SHP77 treated with DMSO at 0.1 percent for 48 hours (cell line): Measurements from ENCODE around the gene KIAA0232.
"Not testable (repeated sequence)": the region's sequence is repeated elsewhere in the genome, so short reads cannot be mapped to it uniquely, and the experiment has no call there.

Experiments used
- DNase-seq: peaks from one replicate; lab custom pipeline; 2025; lab: John Stamatoyannopoulos, UW

The KIAA0232 gene

DNA sequence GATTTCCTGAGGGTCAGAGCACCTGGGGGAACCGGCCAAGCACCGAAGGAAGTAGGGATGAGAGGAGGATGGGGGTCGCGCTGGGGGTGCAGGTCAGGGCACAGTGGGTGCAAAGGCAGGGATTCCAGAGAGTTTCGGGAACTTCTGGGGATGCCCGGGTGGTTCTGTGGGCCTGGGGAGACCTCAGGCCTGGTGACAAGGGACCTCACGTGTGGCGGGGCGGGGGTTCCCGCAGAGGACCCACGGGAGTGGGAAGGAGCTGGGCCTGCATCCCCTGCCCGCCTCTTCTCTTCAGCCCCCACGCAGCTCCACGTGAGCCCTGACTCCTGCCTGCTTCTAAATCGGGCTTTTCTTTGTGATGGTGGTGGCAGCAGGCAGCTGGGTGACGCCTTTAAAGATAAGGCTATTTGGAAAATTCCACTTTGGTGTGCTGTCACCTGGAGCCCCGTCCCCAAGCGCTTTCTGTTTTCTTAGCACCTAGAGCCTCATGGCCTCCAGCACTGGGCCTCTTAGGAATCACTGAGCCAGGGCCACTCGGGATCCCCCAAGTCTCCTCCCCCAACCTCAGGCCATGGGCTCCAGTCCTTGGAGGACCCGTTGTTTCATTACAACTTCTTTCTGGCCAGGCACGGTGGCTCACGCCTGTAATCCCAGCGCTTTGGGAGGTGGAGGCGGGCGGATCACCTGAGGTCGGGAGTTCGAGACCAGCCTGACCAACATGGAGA, 120.0 kb downstream of the KIAA0232 start:
- no peak for DNase-seq

- no peak for DNase-seq
Observed at GRCh38 chr4:6905516-6906445, 123.3 kb downstream of the KIAA0232 start.

GRCh38 chr4:6906486-6906885, 124.0 kb downstream of the KIAA0232 start:
- DNase-seq: not testable (repeated sequence)

DNA sequence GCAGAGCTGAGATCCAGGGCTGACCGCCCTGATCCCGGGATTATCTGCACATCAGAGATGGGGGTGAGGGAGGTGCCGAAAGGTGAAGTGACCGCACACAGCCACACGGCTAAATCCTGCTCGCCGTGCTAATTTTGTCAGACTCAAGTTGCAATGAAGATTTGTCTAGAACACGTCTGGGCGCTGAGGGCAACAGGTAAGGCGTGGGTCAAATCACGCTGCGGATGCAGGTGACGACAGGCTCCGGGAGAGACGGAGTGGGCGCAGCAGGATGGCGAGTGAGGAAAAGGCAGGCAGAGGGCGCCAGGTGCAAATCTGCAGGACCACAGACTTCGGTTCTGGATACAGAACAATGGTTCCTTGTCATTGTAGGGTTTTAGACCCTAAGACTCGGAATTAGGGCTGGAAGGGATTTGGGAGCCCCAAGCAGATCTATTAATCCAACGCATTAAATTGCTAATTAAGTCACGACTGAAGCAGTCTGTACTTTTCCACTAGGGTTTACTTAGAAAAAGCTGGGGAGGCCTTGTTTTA, 125.2 kb downstream of the KIAA0232 start:
- no peak for DNase-seq

DNA sequence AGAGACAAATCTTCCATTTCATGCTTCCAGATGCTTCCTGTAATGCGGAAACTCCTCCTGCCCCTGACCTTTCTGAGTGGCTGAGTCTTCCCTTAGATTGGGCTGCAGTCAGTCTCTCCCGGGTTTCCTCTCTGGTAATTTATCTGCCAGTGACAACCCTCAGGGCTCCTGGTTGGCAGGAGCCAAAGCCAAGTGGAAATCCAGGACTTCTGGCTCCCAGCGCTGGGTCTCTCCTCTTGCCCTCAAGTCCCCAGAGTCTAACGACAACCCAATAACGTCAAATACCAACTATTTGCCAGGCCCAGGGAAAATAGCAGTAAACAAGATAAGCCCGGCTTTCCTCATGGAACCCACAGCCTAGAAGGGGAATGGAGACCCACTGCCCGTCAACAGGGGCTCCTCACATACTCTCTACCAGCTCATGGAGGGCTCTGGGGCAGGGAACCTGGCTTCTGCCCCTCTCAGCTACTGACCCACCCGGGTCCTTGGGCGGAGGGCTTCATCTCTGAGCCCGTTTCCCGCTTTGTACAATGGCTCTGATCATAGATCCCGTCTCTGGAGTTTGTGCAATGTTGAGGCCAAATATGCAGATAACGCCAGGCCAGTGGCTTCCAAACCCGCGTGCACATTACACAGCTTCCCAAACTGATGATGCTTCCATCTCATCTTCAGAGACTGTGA, 126.0 kb downstream of the KIAA0232 start:
- DNase-seq: no peak

DNA sequence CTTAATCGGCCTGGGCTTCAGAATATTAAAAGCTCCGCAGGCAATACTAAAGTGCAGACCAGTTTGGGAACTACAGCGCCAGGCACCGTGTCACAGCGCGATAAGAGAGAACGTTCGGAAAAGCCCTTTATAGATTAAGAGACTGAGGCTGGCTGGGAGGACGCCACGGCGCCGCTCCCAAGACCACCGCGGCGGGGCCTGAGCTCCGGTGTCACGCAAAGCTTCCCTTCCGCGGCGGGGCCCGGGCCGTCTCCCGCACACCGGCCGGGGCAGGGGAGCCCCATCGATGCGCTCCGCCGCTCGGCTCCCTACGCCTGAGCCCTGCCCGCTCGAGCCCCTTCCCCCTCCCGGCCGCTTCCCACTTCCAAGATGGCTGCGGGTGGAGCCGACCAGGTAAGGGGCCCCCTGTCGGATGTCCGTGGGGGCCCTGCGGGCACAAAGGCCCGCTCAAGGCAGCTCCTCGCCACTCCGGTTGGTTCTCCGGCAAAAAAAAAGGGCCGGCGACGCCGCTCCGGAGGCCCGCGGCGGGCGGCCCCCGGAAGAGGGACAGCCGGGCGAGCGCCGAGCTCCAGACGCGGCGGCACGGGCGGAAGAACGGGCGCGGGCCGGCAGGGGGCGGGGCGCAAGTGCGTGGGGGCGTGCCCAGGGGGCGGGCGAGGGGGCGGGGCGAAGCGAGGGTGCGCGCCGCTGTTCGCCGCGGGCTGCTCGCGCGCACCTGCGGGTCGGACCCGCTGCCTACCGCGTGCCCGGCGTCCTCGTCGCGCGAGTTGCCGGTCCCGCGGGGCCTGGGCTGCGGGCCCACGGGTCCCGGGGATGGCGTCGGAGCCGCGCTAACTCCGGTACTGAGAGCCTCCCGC, 126.8 kb downstream of the KIAA0232 start, which contains the start of gene TBC1D14:
Gene TBC1D14 (plus strand): TSS at position 714 of the 857 bp plus-strand sequence. CDS start 13,564 bp downstream, outside the sequence.
- no peak for DNase-seq

- DNase-seq: no peak
Observed at GRCh38 chr4:6909970-6910339, 127.4 kb downstream of the KIAA0232 start.

DNA sequence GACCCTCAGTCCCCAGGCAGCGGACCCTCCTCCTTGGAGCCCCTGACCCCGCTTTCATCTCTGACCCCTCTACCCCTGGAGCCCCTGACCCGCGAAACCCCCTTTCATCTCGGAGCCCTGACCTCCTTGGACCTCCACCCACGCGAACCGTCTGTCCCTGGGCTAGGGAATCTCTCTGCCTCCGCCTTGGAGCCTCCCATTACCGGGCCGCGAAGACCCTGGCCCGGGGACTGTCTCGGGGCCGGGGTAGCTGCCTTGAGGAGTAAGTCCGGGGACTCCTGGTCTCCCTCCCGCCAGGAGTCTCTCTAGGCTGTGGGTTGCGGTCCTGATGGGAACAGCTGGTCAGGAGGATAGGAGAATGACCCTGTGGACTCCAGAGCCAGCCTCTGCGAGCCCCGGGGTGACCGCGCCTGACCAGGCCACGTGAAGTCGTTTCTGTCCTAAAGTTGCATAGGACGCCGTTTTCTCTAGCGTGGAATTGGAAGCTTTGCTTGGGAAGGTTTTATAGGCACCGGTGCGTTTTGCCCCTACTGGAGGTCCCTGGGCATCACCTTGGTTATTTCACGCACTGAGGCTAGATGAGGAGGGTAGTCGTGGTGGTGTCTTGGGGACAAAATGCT, 127.9 kb downstream of the KIAA0232 start:
- no peak for DNase-seq

DNA sequence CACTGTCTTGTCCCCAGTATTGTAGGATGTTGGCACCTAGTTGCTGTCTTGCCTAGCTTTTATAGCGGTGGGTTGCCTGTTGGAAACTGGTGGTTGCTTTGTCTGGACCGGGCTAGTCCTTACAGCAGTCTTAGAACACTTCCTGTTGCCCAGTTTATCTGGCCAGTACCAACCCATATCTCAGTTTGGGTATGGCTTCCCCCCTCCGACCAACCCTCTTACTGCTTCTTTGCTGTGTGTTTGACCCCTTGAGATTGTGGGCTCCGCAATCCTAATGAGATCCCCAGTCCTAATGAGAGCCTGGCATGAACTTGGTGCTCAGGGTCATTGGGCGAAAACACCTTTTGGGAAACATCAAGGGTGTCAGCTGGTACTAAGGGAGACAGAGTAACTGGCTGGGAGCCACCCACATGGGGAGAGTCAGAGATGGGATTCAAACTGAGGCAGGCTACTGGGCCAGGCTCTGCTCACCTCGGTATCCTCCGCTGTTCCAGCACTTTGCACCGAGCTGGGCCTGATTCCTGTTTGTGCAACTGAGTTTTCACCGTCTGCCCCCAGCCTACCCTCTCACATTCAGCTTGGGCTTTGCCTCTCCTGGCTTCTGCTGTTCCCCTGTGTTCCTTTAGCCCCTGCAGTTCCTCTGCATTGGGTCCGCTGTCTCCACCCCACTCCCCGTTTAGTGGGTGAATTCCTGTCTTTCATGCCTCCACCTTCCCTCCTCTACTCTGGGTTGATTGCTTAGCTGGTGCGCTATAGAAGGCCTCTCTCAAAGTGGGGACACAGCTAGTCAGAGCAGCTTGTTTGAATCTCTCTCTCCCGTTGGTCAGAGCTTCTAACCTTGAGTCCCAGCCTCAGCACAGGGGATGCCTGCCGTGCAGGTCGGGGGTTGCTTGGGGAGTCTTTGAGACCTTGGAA, 128.7 kb downstream of the KIAA0232 start:
- DNase-seq: no peak

- not testable (repeated sequence) for DNase-seq
Observed at GRCh38 chr4:6911917-6912316, 129.4 kb downstream of the KIAA0232 start.

DNA sequence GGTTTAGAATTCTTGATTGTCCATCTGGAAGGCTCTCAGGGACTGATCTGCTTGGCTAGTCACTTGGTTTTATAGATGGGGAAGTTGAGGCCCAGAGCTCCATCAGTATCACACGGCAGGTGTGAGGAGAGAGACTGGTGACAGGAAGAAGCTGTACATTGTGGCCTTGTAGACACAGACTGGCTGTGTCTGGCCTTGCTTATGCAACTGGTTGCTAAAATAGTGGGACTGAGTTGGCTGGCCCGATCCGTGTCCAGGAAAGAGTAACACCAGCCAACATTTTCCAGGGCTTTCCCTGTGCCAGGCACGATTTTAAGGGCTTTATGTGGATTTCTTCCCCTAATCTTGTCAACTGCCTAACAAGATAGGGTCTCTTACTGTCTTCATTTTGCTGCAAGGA, 129.9 kb downstream of the KIAA0232 start:
- DNase-seq: no peak

- DNase-seq: no peak
Observed at GRCh38 chr4:6913350-6913905, 130.9 kb downstream of the KIAA0232 start.

- no peak for DNase-seq
Observed at GRCh38 chr4:6914448-6914847, 131.9 kb downstream of the KIAA0232 start.

- DNase-seq: no peak
Observed at GRCh38 chr4:6915041-6916005, 132.8 kb downstream of the KIAA0232 start.

DNA sequence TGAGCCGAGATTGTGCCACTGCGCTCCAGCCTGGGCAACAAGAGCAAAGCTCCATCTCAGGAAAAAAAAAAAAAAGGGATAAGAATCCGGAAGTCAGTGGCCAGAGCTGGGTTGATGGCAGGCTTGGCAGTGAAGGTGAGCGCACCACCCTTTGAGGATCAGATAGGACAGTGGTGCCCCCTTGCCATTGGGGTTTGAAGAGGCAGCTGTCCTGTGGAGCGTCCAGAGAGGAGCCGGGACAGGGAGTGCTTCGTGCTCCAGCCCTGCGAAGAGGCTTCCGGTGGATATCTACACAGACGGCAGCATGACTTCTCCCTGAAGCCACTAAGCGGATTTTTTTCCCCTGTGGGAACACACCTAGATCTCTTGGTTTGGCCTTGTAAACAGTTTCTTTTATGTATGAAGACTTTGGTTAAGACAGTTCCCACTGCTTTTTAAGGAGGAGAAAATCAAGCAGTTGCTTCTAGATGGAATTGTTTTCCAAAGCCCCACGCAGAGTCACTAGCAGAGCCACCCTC, 133.6 kb downstream of the KIAA0232 start:
- no peak for DNase-seq

DNA sequence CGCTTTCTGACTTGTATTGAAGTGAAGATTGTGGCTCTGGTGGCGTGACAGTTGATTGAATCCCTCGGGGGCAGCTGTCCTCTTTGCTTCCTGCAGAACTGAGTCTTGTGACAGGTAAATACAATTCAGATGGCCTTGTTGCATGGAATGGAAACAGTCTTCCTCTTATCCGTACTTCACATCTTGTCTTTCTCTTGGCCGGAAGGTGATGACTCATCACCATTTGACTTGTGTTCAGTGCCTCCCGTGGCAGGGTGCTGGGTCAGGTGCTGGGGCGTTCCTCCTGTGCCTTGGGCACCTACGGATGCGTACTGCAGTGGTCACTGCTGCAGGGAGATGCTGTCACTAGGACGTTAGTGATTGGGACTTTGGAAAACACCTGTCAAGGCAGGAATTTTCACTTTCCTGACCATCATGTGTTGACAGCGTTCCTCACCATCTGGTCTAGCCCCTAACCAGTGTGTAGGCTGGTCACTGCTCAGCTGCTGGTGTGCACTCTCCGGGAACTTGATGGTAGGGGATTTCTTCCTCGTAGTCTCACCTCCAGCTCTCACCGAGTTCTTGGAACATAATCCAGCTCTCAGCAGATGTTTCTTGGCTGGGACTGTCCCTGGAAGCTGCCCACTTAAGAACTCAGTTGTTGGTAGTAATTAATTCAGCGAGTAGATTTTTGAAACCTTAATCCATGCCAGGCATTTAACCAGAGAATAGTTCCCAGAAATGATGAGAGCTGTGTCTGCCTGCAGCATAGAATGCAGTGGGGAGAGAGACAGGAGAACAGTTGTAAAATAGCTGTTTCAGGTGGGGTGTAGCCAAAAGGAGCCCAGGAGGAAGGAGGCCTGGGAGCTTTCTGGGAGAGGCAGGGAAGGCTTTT, 134.3 kb downstream of the KIAA0232 start:
- DNase-seq: no peak
